Activated T-helper 17 cell treated with anti-CD3 and anti-CD28 coated beads, Interleukin-2, amount 50 U/mL, for 72 hours (primary cell): ENCODE measurements around the gene DRC7. TPM values are rescaled to one million over a fixed set of nuclear protein-coding genes. Genes with fewer than 3 reads are reported as not detected.

Source experiments
- ATAC-seq: fragments of 150-1000 bp; cut with Tn5 transposase; replicated peaks from 2 replicates; pipeline ENCODE4 v1.10.0; 2021; ENCODE audit warnings: mild to moderate bottlenecking, moderate library complexity
- H3K27ac Mint-ChIP-seq: one replicate; pipeline ENCODE4 v1.8.0; 2022; ENCODE audit warnings: mixed read lengths
- H3K27me3 Mint-ChIP-seq: one replicate; pipeline ENCODE4 v1.8.0; 2022; ENCODE audit warnings: mixed read lengths
- H3K36me3 Mint-ChIP-seq: one replicate; pipeline ENCODE4 v1.8.0; 2022; ENCODE audit warnings: low read depth, mild to moderate bottlenecking, mixed read lengths
- H3K4me1 Mint-ChIP-seq: one replicate; pipeline ENCODE4 v1.8.0; 2022; ENCODE audit warnings: mixed read lengths
- H3K4me3 Mint-ChIP-seq: one replicate; pipeline ENCODE4 v1.8.0; 2022; ENCODE audit warnings: mild to moderate bottlenecking, mixed read lengths
- H3K9me3 Mint-ChIP-seq: one replicate; pipeline ENCODE4 v1.8.0; 2022; ENCODE audit warnings: mixed read lengths
- total RNA-seq, 2 donors: library from RNA; stranded (reverse); gene quantifications; one replicate each; pipeline ENCODE4 v1.2.3, GENCODE V29; 2022

Gene DRC7
- total RNA-seq, 2 donors from 2014 or later, result not detected

- Mint-ChIP-seq H3K27ac (peak overlapping the region; percentile 13), H3K9me3 (no peaks in the 10 kb centered on the region), H3K27me3 (no peaks in the 10 kb centered on the region), H3K4me1 (peaks cover 4% of the 10 kb centered on the region), H3K36me3 (no peaks in the 10 kb centered on the region), H3K4me3 (no peak overlapping the region)
- no peak for ATAC-seq
Measured at GRCh38 chr16:57763285-57764005, 68.8 kb downstream of the DRC7 start.

DNA sequence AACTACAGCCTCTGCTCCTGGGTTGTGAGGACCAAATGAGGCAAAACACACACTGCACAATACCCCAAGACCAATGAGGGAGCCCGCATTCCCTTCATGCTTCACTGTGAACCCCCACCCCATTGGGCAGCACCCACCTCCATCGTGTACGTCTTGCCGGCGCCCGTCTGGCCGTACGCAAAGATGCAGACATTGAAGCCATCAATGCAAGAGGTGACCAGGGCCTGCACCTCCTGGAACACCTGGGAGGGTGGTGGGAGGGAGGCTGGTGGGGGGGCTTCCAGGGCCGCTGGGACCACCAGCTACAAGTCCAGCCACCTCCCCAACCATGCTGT lies 69.4 kb downstream of the DRC7 start:
- H3K9me3 Mint-ChIP-seq, result no peaks in the 10 kb centered on the region
- H3K27me3 Mint-ChIP-seq, result no peaks in the 10 kb centered on the region
- ATAC-seq, result no peak
- peaks cover 4% of the 10 kb centered on the region for H3K4me1 Mint-ChIP-seq
- H3K27ac Mint-ChIP-seq, result no peak overlapping the region
- H3K4me3 Mint-ChIP-seq, result no peak overlapping the region
- no peaks in the 10 kb centered on the region for H3K36me3 Mint-ChIP-seq

GRCh38 chr16:57764341-57765159 lies 69.9 kb downstream of the DRC7 start:
- Mint-ChIP-seq H3K4me1 (peaks cover 4% of the 10 kb centered on the region), H3K4me3 (no peak overlapping the region), H3K27me3 (no peaks in the 10 kb centered on the region), H3K27ac (no peak overlapping the region), H3K36me3 (no peaks in the 10 kb centered on the region), H3K9me3 (no peaks in the 10 kb centered on the region)
- ATAC-seq, result peak; percentile 46

GRCh38 chr16:57765160-57765728 lies 70.6 kb downstream of the DRC7 start:
- H3K9me3 Mint-ChIP-seq, result no peaks in the 10 kb centered on the region
- no peaks in the 10 kb centered on the region for H3K27me3 Mint-ChIP-seq
- ATAC-seq, result no peak
- H3K36me3 Mint-ChIP-seq, result no peaks in the 10 kb centered on the region
- H3K4me1 Mint-ChIP-seq, result no peaks in the 10 kb centered on the region
- H3K4me3 Mint-ChIP-seq, result no peak overlapping the region
- H3K27ac Mint-ChIP-seq, result no peak overlapping the region

DNA sequence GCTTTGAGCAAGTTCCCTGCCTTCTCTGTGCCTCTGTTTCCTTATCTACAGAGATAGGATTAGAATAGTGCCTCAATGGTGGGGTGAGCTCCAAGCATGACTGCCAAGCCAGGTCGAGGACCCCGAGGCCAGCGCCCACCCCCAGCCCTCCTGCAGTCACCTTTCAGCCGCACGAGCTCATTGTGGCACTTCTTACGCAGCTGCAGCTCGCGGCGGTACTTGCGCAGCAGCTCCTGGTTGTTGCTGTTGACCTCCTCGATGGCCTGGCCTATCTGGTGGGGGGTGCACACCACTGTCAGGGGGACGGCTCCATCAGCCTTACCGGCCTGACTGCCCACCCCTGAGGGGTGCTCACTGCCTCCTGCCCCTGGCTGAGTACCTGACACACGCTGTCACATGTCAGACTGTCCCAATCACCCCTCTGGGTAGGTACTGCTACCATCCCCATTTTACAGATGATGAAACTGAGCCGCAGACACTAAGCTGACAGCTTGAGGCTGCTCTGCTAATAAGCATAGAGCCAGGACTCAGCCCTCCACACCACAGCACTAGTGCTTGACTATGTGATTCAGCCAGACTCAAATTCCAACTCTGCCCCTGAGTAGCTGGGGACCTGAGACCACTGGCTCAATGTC lies 72.2 kb downstream of the DRC7 start:
- Mint-ChIP-seq H3K36me3 (no peaks in the 10 kb centered on the region), H3K9me3 (no peaks in the 10 kb centered on the region), H3K27ac (no peak overlapping the region), H3K4me3 (no peak overlapping the region), H3K27me3 (no peaks in the 10 kb centered on the region), H3K4me1 (no peaks in the 10 kb centered on the region)
- ATAC-seq, result no peak

GRCh38 chr16:57769541-57770145 lies 75.0 kb downstream of the DRC7 start:
- H3K36me3 Mint-ChIP-seq, result no peaks in the 10 kb centered on the region
- ATAC-seq, result no peak
- no peak overlapping the region for H3K4me3 Mint-ChIP-seq
- H3K27ac Mint-ChIP-seq, result no peak overlapping the region
- H3K27me3 Mint-ChIP-seq, result no peaks in the 10 kb centered on the region
- no peaks in the 10 kb centered on the region for H3K9me3 Mint-ChIP-seq
- no peaks in the 10 kb centered on the region for H3K4me1 Mint-ChIP-seq

DNA sequence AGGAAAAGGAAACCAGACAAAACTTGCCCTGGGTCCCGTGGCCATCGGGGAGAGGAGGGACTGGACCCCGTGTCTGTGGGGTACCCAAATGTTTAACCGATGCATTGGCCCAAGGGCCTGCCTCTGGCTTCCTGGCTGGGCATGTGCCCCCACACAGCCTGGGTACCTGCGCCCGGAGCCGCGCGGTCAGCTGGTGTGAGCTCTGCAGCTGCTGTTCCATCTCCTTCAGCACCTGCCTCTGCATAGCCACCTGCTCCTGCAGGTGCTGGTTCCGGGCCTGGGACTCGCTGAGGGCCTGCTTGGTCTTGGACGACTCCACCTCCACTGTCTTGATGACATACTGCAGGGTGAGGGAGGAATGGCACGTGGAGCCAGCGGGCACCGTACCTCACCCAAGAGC lies 75.8 kb downstream of the DRC7 start:
- Mint-ChIP-seq H3K27ac (no peak overlapping the region), H3K4me1 (no peaks in the 10 kb centered on the region), H3K36me3 (no peaks in the 10 kb centered on the region), H3K9me3 (no peaks in the 10 kb centered on the region), H3K27me3 (no peaks in the 10 kb centered on the region), H3K4me3 (no peak overlapping the region)
- ATAC-seq, result no peak

GRCh38 chr16:57771141-57771785 lies 76.7 kb downstream of the DRC7 start:
- ATAC-seq, result no peak

GRCh38 chr16:57773019-57773418 lies 78.4 kb downstream of the DRC7 start:
- Mint-ChIP-seq H3K27me3 (no peaks in the 10 kb centered on the region), H3K27ac (no peak overlapping the region), H3K4me3 (no peak overlapping the region), H3K36me3 (no peaks in the 10 kb centered on the region), H3K4me1 (no peaks in the 10 kb centered on the region), H3K9me3 (no peaks in the 10 kb centered on the region)
- no peak for ATAC-seq

More at GRCh38 chr16:57771141-57771785, 76.7 kb downstream of the DRC7 start:
- no peak overlapping the region for H3K27ac Mint-ChIP-seq
- no peaks in the 10 kb centered on the region for H3K36me3 Mint-ChIP-seq
- no peaks in the 10 kb centered on the region for H3K4me1 Mint-ChIP-seq
- H3K4me3 Mint-ChIP-seq, result no peak overlapping the region
- no peaks in the 10 kb centered on the region for H3K27me3 Mint-ChIP-seq
- no peaks in the 10 kb centered on the region for H3K9me3 Mint-ChIP-seq

- no peak for ATAC-seq
- H3K9me3 Mint-ChIP-seq, result no peaks in the 10 kb centered on the region
- H3K4me3 Mint-ChIP-seq, result no peak overlapping the region
- no peaks in the 10 kb centered on the region for H3K27me3 Mint-ChIP-seq
- no peaks in the 10 kb centered on the region for H3K4me1 Mint-ChIP-seq
- H3K36me3 Mint-ChIP-seq, result no peaks in the 10 kb centered on the region
- H3K27ac Mint-ChIP-seq, result no peak overlapping the region
Measured at GRCh38 chr16:57773655-57774295, 79.2 kb downstream of the DRC7 start.

DNA sequence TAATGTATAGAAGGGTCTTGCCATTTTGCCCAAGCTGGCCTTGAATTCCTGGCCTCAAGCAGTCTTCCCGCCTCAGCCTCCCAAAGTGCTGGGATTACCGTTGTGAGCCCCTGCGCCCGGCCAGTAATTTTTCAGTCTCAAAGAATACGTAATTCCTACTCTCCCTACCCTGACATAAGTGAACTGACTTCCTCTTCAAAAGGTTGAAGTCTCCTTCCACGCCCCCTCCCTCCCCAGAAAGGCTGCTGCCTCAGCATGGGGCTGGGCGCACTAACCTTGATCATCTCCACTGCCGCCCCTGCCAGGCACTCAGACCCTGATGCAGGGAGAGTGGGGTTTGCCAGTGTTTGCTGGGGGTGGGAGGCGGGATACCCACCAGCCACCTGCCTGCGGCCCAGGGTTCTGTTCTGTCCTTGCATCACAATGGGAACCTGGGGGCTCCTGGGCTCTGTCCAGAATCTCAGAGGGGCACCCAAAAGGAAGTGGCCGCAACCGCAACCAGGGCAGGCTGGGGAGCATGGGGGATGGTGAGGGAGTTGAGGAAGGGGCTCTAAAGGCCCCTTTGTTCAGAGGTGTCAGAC lies 80.2 kb downstream of the DRC7 start:
- Mint-ChIP-seq H3K27me3 (no peaks in the 10 kb centered on the region), H3K4me1 (no peaks in the 10 kb centered on the region), H3K9me3 (no peaks in the 10 kb centered on the region), H3K27ac (no peak overlapping the region), H3K4me3 (no peak overlapping the region), H3K36me3 (no peaks in the 10 kb centered on the region)
- ATAC-seq, result no peak

DNA sequence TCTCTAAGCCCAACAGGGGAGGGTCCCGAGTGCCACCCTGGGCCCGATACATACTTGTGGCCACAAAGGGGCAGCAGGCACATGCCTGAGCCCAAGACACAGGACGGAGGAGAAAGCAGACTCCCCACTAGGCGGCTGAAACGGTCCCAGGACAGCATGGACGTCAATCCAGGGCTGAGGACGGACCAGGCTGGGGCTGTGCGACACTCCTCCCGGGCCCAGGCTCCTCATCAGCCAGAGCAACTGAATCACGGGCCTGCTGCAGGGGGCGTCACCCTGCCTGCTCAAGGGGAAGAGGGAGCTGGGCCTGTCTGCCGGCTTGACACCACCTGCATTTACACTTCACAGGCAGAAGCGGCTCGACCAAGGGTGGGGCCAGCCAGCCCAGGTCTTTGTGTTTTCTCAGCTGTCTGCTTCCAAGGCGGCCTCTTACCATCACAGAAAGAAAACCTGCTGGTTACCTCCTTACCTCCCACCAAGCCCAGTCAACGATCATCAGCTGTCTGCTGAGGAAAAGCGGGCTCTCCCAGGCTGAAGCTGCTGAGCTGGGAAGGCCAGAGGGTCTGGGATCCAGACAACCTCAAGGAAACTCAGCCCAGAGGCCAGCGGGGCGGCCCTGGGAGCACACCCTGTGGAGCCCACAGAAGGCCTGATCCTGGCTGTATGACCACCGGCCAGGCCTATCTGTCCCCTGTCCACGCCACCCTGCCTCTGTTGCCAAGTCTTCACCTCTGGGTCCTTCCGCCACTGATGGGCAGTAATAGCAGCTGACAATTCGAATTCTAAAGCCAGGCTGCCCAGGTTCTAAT lies 81.3 kb downstream of the DRC7 start:
- ATAC-seq, result no peak
- Mint-ChIP-seq H3K4me1 (no peaks in the 10 kb centered on the region), H3K9me3 (no peaks in the 10 kb centered on the region), H3K36me3 (no peaks in the 10 kb centered on the region), H3K27ac (no peak overlapping the region), H3K27me3 (no peaks in the 10 kb centered on the region), H3K4me3 (no peak overlapping the region)

- ATAC-seq, result no peak
- H3K36me3 Mint-ChIP-seq, result no peaks in the 10 kb centered on the region
- H3K27ac Mint-ChIP-seq, result no peak overlapping the region
- H3K4me1 Mint-ChIP-seq, result no peaks in the 10 kb centered on the region
- H3K27me3 Mint-ChIP-seq, result no peaks in the 10 kb centered on the region
- no peak overlapping the region for H3K4me3 Mint-ChIP-seq
- no peaks in the 10 kb centered on the region for H3K9me3 Mint-ChIP-seq
Measured at GRCh38 chr16:57778658-57779057, 84.1 kb downstream of the DRC7 start.
